PC-3 (cell line): ENCODE measurements around the gene PLA2G4C.

Source experiments
- CTCF ChIP-seq: fragments of 300-600 bp; sonication (generic); conservative IDR thresholded peaks from 2 replicates; pipeline ENCODE4 v1.5.1; 2017; ENCODE audit warnings: antibody characterized with exemption, low read depth, mild to moderate bottlenecking, low read length
- EZH2 ChIP-seq: fragments of 300-600 bp; sonication (generic); IDR thresholded peaks from one replicate; pipeline ENCODE4 v1.6.1; 2017; ENCODE audit warnings: antibody characterized with exemption, mild to moderate bottlenecking, low read length; ENCODE audit not compliant: unreplicated experiment
- EZH2phosphoT487 ChIP-seq: fragments of 300-600 bp; sonication (generic); IDR thresholded peaks from 2 replicates; pipeline ENCODE4 v1.6.1; 2018; ENCODE audit warnings: mild to moderate bottlenecking, antibody characterized with exemption, low read length, borderline replicate concordance

GRCh38 chr19:48061401-48062344, 48.9 kb downstream of the PLA2G4C start:
- TF ChIP-seq EZH2phosphoT487 (no peak), CTCF (no peak), EZH2 (no peak)
